Prostate gland (tissue), 2 donors: ENCODE measurements around the gene SIDT2. TPM values are rescaled to one million over a fixed set of nuclear protein-coding genes. Genes with fewer than 3 reads are reported as not detected.
A peak's percentile ranks its signal among the peaks of the same experiment; 100 is the strongest.
"Not testable (repeated sequence)": the region's sequence is repeated elsewhere in the genome, so short reads cannot be mapped to it uniquely, and the experiment has no call there.

Experiments
- DNase-seq: peaks from one replicate; pipeline ENCODE4 v3.0.0-alpha.2; 2019; ENCODE audit warnings: low spot score
- H3K27ac ChIP-seq, 2 donors: fragments of 200-600 bp; sonication (generic); 2 replicates each; pipeline ENCODE4 v1.5.1; 2017 to 2019
- H3K27me3 ChIP-seq: fragments of 200-600 bp; sonication (generic); replicated peaks from 2 replicates; pipeline ENCODE4 v1.5.1; 2019; ENCODE audit not compliant: insufficient read depth
- H3K36me3 ChIP-seq, 2 donors: fragments of 200-600 bp; sonication (generic); 1 replicate in 1 of 2; 2 replicates in 1 of 2; pipeline versions ENCODE4 v1.5.1 to v1.8.1; 2017 to 2019
- H3K4me1 ChIP-seq: fragments of 200-600 bp; sonication (generic); replicated peaks from 2 replicates; pipeline ENCODE4 v1.5.1; 2019
- H3K4me3 ChIP-seq, 2 donors: fragments of 200-600 bp; sonication (generic); 2 replicates each; pipeline ENCODE4 v1.5.1; 2017 to 2019
- H3K9me3 ChIP-seq: fragments of 200-600 bp; sonication (generic); 2 replicates; pipeline ENCODE4 v1.5.1; 2017
- CTCF ChIP-seq, 4 experiments: fragments of 200-600 bp in 2 of 4; fragments of 450-650 bp in 2 of 4; sonication (generic) in 2 of 4; IDR thresholded peaks; 1 replicate in 3 of 4; 2 replicates in 1 of 4; pipeline ENCODE4 v1.5.1; 2016 to 2019; ENCODE audit warnings: antibody characterized with exemption in 4 of 4, mild to moderate bottlenecking in 2 of 4, moderate library complexity in 2 of 4
- POLR2A ChIP-seq: fragments of 450-650 bp; IDR thresholded peaks from one replicate; pipeline ENCODE4 v1.6.1; 2016; ENCODE audit warnings: antibody characterized with exemption, mild to moderate bottlenecking
- POLR2AphosphoS5 ChIP-seq: sonication (generic); formaldehyde crosslinking; IDR thresholded peaks from one replicate; pipeline ENCODE4 v1.6.1; 2017; ENCODE audit warnings: antibody characterized with exemption
- WGBS: methylation state at CpG from one replicate; pipeline ENCODE4 v1.1.5; 2018; 5-methylcytosine and 5-hydroxymethylcytosine counted together
- intact Hi-C: fragments of 100-400 bp; cut with DNase I; formaldehyde crosslinking; loops from one replicate; pipeline ENCODE4 v1.14.2; 2022
- total RNA-seq, 2 donors: library from RNA; depleted of rRNA; stranded (reverse); fragments of >200 nt; gene quantifications; one replicate each; pipeline ENCODE4 v1.1.0, GENCODE V29; 2016

SIDT2 gene
- total RNA-seq, 2 donors from 2014 or later, result 69.5 to 144 TPM

- H3K4me3 ChIP-seq, result no peak overlapping the region
- H3K9me3 ChIP-seq, result no peaks in the 10 kb centered on the region
- 91% methylated on average over 22 of the region's 22 CpGs for WGBS
- intact Hi-C loops, result no loop called here
- peaks cover 18% of the 10 kb centered on the region for H3K4me1 ChIP-seq
- H3K36me3 ChIP-seq, result no peaks in the 10 kb centered on the region
- TF ChIP-seq POLR2A (no peak), POLR2AphosphoS5 (no peak), CTCF (IDR thresholded peaks at IDR 0.05) (no peak)
- peak; percentile 3 for DNase-seq
- H3K27me3 ChIP-seq, result no peaks in the 10 kb centered on the region
- H3K27ac ChIP-seq, result peak overlapping the region; percentile 50 to 98
These were observed 3.3 kb downstream of the SIDT2 start for GRCh38 chr11:117181586-117182550.

- Histone ChIP-seq H3K4me3 (no peak overlapping the region), H3K36me3 (peaks cover 0 to under 1% of the 10 kb centered on the region in 2 donors), H3K9me3 (no peaks in the 10 kb centered on the region), H3K27ac (peak overlapping the region; percentile 50 to 98), H3K4me1 (peaks cover 16% of the 10 kb centered on the region), H3K27me3 (no peaks in the 10 kb centered on the region)
- intact Hi-C loops, result no loop called here
- DNase-seq, result peak; percentile 3
- 95% methylated on average over 10 of the region's 10 CpGs for WGBS
- TF ChIP-seq CTCF (IDR thresholded peaks at IDR 0.05) (no peak), POLR2A (no peak), POLR2AphosphoS5 (no peak)
These were observed 4.0 kb downstream of the SIDT2 start for GRCh38 chr11:117182551-117182935.

GRCh38 chr11:117183178-117183577 is 4.6 kb downstream of the SIDT2 start:
- WGBS, result 93% methylated on average over 13 of the region's 13 CpGs
- intact Hi-C loops, H3K36me3 ChIP-seq: not testable (repeated sequence)

GRCh38 chr11:117183724-117184349 is 5.3 kb downstream of the SIDT2 start:
- intact Hi-C loops, result no loop called here
- peaks cover 0 to 12% of the 10 kb centered on the region in 2 donors for H3K36me3 ChIP-seq
- H3K27ac ChIP-seq, result peak overlapping the region; percentile 50 to 98
- H3K4me3 ChIP-seq, result no peak overlapping the region
- no peaks in the 10 kb centered on the region for H3K27me3 ChIP-seq
- 45% methylated on average over 11 of the region's 11 CpGs for WGBS
- H3K9me3 ChIP-seq, result no peaks in the 10 kb centered on the region
- peak; percentile 81 for DNase-seq
- no peak for TF ChIP-seq POLR2A
- TF ChIP-seq POLR2AphosphoS5, result peak; percentile 82
- H3K4me1 ChIP-seq, result peaks cover 16% of the 10 kb centered on the region

More at GRCh38 chr11:117183178-117183577, 4.6 kb downstream of the SIDT2 start:
- H3K4me1 ChIP-seq, result peaks cover 16% of the 10 kb centered on the region
- H3K27me3 ChIP-seq, H3K4me3 ChIP-seq, H3K9me3 ChIP-seq, DNase-seq: not testable (repeated sequence)
- peak overlapping the region; percentile 50 to 98 for H3K27ac ChIP-seq

GRCh38 chr11:117185736-117186430 is 7.3 kb downstream of the SIDT2 start:
- Histone ChIP-seq H3K36me3 (peaks cover 12 to 27% of the 10 kb centered on the region in 2 donors), H3K4me3 (no peak overlapping the region), H3K27ac (peak overlapping the region; percentile 50 to 98), H3K4me1 (peaks cover 12% of the 10 kb centered on the region), H3K27me3 (no peaks in the 10 kb centered on the region), H3K9me3 (no peaks in the 10 kb centered on the region)
- TF ChIP-seq POLR2A (no peak), POLR2AphosphoS5 (no peak), CTCF (IDR thresholded peaks at IDR 0.05) (no peak)
- no peak for DNase-seq
- intact Hi-C loops, result no loop called here
- WGBS, result 73% methylated on average over 5 of the region's 5 CpGs
